Activated naive CD8-positive, alpha-beta T cell treated with anti-CD3 and anti-CD28 coated beads, Interleukin-2, amount 50 U/mL, for 24 hours (primary cell): Measurements from ENCODE around the gene GFOD1.

Experiments
- ATAC-seq: fragments of 150-1000 bp; cut with Tn5 transposase; one replicate; pipeline ENCODE4 v1.10.0; 2021
- DNase-seq: peaks from one replicate; pipeline ENCODE4 v3.0.0; 2021
- H3K27ac Mint-ChIP-seq: one replicate; pipeline ENCODE4 v1.8.0; 2021; ENCODE audit warnings: mild to moderate bottlenecking, mixed read lengths
- H3K27me3 Mint-ChIP-seq: one replicate; pipeline ENCODE4 v1.8.0; 2021; ENCODE audit warnings: mixed read lengths
- H3K36me3 Mint-ChIP-seq: one replicate; pipeline ENCODE4 v1.8.0; 2021; ENCODE audit warnings: low read depth, mixed read lengths
- H3K4me1 Mint-ChIP-seq: one replicate; pipeline ENCODE4 v1.8.0; 2021; ENCODE audit warnings: mixed read lengths
- H3K4me3 Mint-ChIP-seq: one replicate; pipeline ENCODE4 v1.8.0; 2021; ENCODE audit warnings: mild to moderate bottlenecking, moderate library complexity, mixed read lengths
- H3K9me3 Mint-ChIP-seq: one replicate; pipeline ENCODE4 v1.8.0; 2021; ENCODE audit warnings: mixed read lengths

Gene GFOD1

GRCh38 chr6:13487122-13488014 lies at the start of gene GFOD1:
Gene GFOD1 (minus strand): TSS chr6:13487600. CDS start chr6:13486890, 710 bp downstream.
- Mint-ChIP-seq H3K36me3 (no peaks in the 10 kb centered on the region), H3K4me3 (peak within 1 kb of the TSS; percentile 88)
- peak; percentile 83 for DNase-seq

GRCh38 chr6:13536796-13537526 lies 49.6 kb upstream of the GFOD1 start:
- H3K27me3 Mint-ChIP-seq, result no peaks in the 10 kb centered on the region
- no peaks in the 10 kb centered on the region for H3K4me1 Mint-ChIP-seq
- H3K9me3 Mint-ChIP-seq, result no peaks in the 10 kb centered on the region
- no peak for DNase-seq
- no peak overlapping the region for H3K27ac Mint-ChIP-seq
- ATAC-seq, result no peak
- no peak overlapping the region for H3K4me3 Mint-ChIP-seq
- no peaks in the 10 kb centered on the region for H3K36me3 Mint-ChIP-seq

More at GRCh38 chr6:13487122-13488014, at the start of gene GFOD1:
- Mint-ChIP-seq H3K27ac (peak within 1 kb of the TSS; percentile 84), H3K9me3 (no peaks in the 10 kb centered on the region), H3K4me1 (peaks cover 35% of the 10 kb centered on the region), H3K27me3 (peaks cover 8% of the 10 kb centered on the region)
- peak; percentile 82 for ATAC-seq

GRCh38 chr6:13535306-13535705 lies 47.9 kb upstream of the GFOD1 start:
- DNase-seq, result no peak

GRCh38 chr6:13534536-13534935 lies 47.1 kb upstream of the GFOD1 start:
- Mint-ChIP-seq H3K36me3 (no peaks in the 10 kb centered on the region), H3K4me3 (no peak overlapping the region), H3K9me3 (no peaks in the 10 kb centered on the region), H3K27ac (no peak overlapping the region), H3K27me3 (no peaks in the 10 kb centered on the region), H3K4me1 (no peaks in the 10 kb centered on the region)
- ATAC-seq, result no peak
- DNase-seq, result no peak

More at GRCh38 chr6:13535306-13535705, 47.9 kb upstream of the GFOD1 start:
- Mint-ChIP-seq H3K4me3 (no peak overlapping the region), H3K36me3 (no peaks in the 10 kb centered on the region), H3K27me3 (no peaks in the 10 kb centered on the region), H3K9me3 (no peaks in the 10 kb centered on the region), H3K27ac (no peak overlapping the region), H3K4me1 (no peaks in the 10 kb centered on the region)
- ATAC-seq, result no peak

GRCh38 chr6:13531956-13532355 lies 44.6 kb upstream of the GFOD1 start:
- no peak overlapping the region for H3K27ac Mint-ChIP-seq
- peaks cover 9% of the 10 kb centered on the region for H3K4me1 Mint-ChIP-seq
- H3K4me3 Mint-ChIP-seq, result no peak overlapping the region
- ATAC-seq (no peak), DNase-seq (no peak)
- H3K36me3 Mint-ChIP-seq, result no peaks in the 10 kb centered on the region
- no peaks in the 10 kb centered on the region for H3K9me3 Mint-ChIP-seq
- H3K27me3 Mint-ChIP-seq, result no peaks in the 10 kb centered on the region

- DNase-seq (no peak), ATAC-seq (no peak)
- no peaks in the 10 kb centered on the region for H3K9me3 Mint-ChIP-seq
- no peak overlapping the region for H3K4me3 Mint-ChIP-seq
- H3K27me3 Mint-ChIP-seq, result no peaks in the 10 kb centered on the region
- no peak overlapping the region for H3K27ac Mint-ChIP-seq
- H3K4me1 Mint-ChIP-seq, result peaks cover 24% of the 10 kb centered on the region
- H3K36me3 Mint-ChIP-seq, result no peaks in the 10 kb centered on the region
Measured at GRCh38 chr6:13528777-13529343, 41.5 kb upstream of the GFOD1 start.

- H3K36me3 Mint-ChIP-seq, result no peaks in the 10 kb centered on the region
- H3K4me3 Mint-ChIP-seq, result no peak overlapping the region
- ATAC-seq, result no peak
- no peak for DNase-seq
- no peak overlapping the region for H3K27ac Mint-ChIP-seq
- no peaks in the 10 kb centered on the region for H3K9me3 Mint-ChIP-seq
- no peaks in the 10 kb centered on the region for H3K27me3 Mint-ChIP-seq
- peaks cover 24% of the 10 kb centered on the region for H3K4me1 Mint-ChIP-seq
Measured at GRCh38 chr6:13528232-13528631, 40.8 kb upstream of the GFOD1 start.

GRCh38 chr6:13527671-13528056 lies 40.3 kb upstream of the GFOD1 start:
- H3K9me3 Mint-ChIP-seq, result no peaks in the 10 kb centered on the region
- no peaks in the 10 kb centered on the region for H3K36me3 Mint-ChIP-seq
- H3K4me3 Mint-ChIP-seq, result no peak overlapping the region
- H3K27ac Mint-ChIP-seq, result no peak overlapping the region
- DNase-seq (no peak), ATAC-seq (no peak)
- H3K4me1 Mint-ChIP-seq, result peaks cover 24% of the 10 kb centered on the region
- H3K27me3 Mint-ChIP-seq, result no peaks in the 10 kb centered on the region

- no peaks in the 10 kb centered on the region for H3K36me3 Mint-ChIP-seq
- ATAC-seq, result peak; percentile 77
- peak overlapping the region; percentile 64 for H3K27ac Mint-ChIP-seq
- peak overlapping the region; percentile 25 for H3K4me3 Mint-ChIP-seq
- peaks cover 24% of the 10 kb centered on the region for H3K4me1 Mint-ChIP-seq
- H3K9me3 Mint-ChIP-seq, result no peaks in the 10 kb centered on the region
- H3K27me3 Mint-ChIP-seq, result no peaks in the 10 kb centered on the region
- DNase-seq, result peak; percentile 27
Measured at GRCh38 chr6:13526727-13527670, 39.6 kb upstream of the GFOD1 start.

GRCh38 chr6:13526357-13526726 lies 38.9 kb upstream of the GFOD1 start:
- peak overlapping the region; percentile 64 for H3K27ac Mint-ChIP-seq

GRCh38 chr6:13524801-13525508 lies 37.6 kb upstream of the GFOD1 start:
- Mint-ChIP-seq H3K27me3 (no peaks in the 10 kb centered on the region), H3K9me3 (no peaks in the 10 kb centered on the region), H3K36me3 (no peaks in the 10 kb centered on the region), H3K4me3 (no peak overlapping the region), H3K4me1 (peaks cover 24% of the 10 kb centered on the region), H3K27ac (no peak overlapping the region)
- ATAC-seq, result no peak
- no peak for DNase-seq

More at GRCh38 chr6:13526357-13526726, 38.9 kb upstream of the GFOD1 start:
- Mint-ChIP-seq H3K9me3 (no peaks in the 10 kb centered on the region), H3K27me3 (no peaks in the 10 kb centered on the region), H3K4me3 (peak overlapping the region; percentile 25), H3K4me1 (peaks cover 24% of the 10 kb centered on the region), H3K36me3 (no peaks in the 10 kb centered on the region)
- no peak for DNase-seq
- no peak for ATAC-seq

- H3K4me1 Mint-ChIP-seq, result peaks cover 24% of the 10 kb centered on the region
- no peak for DNase-seq
- H3K27ac Mint-ChIP-seq, result no peak overlapping the region
- H3K9me3 Mint-ChIP-seq, result no peaks in the 10 kb centered on the region
- H3K4me3 Mint-ChIP-seq, result no peak overlapping the region
- no peaks in the 10 kb centered on the region for H3K36me3 Mint-ChIP-seq
- no peaks in the 10 kb centered on the region for H3K27me3 Mint-ChIP-seq
- ATAC-seq, result no peak
Measured at GRCh38 chr6:13523826-13524622, 36.6 kb upstream of the GFOD1 start.

GRCh38 chr6:13522656-13523055 lies 35.3 kb upstream of the GFOD1 start:
- no peak for ATAC-seq
- Mint-ChIP-seq H3K36me3 (no peaks in the 10 kb centered on the region), H3K4me1 (peaks cover 22% of the 10 kb centered on the region), H3K27ac (no peak overlapping the region), H3K4me3 (no peak overlapping the region), H3K27me3 (no peaks in the 10 kb centered on the region), H3K9me3 (no peaks in the 10 kb centered on the region)
- DNase-seq, result no peak
